M059J (cell line): ENCODE data around the gene GAPDHS. TPM values are rescaled to one million over a fixed set of nuclear protein-coding genes. Genes with fewer than 3 reads are reported as not detected.

Source experiments
- DNase-seq: peaks from one replicate; pipeline ENCODE4 v3.0.0-alpha.2; 2012; ENCODE audit warnings: low read depth
- total RNA-seq: library from RNA; depleted of rRNA; stranded (reverse); fragments of >200 nt; shearing (Covaris generic); gene quantifications from 2 replicates; pipeline ENCODE4 v1.2.3, GENCODE V29; 2014

The GAPDHS gene
- total RNA-seq, 1 experiment from 2014 or later = not detected

GRCh38 chr19:35510626-35510964 lies 22.7 kb upstream of the GAPDHS start:
- no peak for DNase-seq

- no peak for DNase-seq
Measured at GRCh38 chr19:35511337-35511736, 21.9 kb upstream of the GAPDHS start.

DNA sequence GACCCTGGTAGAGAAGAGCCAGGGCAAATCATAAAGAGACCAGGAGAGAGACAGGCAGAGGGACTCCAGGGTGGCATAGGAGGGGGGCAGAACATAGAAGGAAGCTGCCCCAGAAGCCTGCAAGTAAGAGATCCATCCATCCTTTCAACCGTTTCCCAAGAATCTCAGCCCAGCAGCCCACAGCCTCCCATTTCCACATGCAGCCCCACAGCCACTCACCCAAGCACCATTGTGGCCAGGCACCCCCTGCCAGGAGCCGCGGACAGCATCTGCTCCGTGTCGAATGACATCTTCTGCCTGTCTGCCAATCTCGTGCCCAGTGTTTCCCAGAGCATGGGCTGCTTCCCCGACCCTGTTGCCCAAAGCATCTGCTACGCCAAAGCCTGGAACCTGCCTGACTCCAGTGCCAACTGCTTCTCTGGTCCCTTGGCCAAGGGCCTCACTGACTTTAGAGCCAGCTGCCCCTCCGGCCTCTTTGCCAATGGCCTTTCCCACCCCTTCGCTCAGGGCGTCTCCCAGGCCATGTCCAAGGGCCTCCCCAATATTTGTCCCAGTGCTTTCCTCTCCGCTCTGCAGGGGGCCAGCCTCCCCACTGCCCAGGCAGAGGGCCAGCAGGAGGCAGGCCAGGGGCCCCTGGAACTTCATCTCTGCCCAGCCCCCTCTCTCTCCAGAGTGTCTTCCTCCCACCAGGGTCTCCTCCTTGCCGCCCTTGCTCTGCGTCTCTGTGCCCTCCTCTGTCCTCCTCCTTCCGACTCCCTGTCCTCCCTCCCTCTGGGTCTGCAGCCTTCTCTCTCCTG lies 20.2 kb upstream of the GAPDHS start:
- DNase-seq = no peak

- DNase-seq = peak; percentile 53
Measured at GRCh38 chr19:35513628-35514281, 19.5 kb upstream of the GAPDHS start, which contains the start of gene DMKN. Gene DMKN (minus strand): TSS chr19:35513649. CDS start chr19:35513475, 174 bp downstream.

DNA sequence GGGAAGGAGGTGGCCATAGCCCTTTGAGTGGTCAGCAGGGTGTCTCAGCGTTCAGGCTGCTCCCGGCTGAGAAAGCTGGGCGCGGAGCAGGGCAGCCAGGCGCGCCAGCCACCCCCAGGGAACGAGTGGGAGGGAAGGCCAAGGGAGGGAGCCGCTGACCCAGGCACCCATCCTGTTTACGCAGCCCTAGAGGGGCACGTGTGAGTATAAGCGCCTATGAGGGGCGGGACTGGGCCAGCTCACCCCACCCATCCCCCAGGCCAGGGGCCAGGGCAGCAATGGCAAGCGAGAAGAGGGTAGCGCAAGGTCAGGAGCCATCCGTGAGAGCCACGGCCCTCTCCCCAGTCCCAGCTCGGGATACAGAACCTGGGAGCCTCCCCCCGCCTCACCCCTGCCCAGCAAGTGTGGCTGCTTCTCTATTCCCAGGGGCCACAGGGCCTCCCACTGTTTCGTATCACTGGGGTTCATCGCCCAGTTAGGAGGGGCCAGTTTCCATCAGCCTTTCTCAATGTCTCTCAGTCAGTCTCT lies 18.9 kb upstream of the GAPDHS start:
- no peak for DNase-seq

GRCh38 chr19:35516310-35516709 lies 16.9 kb upstream of the GAPDHS start:
- no peak for DNase-seq

GRCh38 chr19:35517342-35517741 lies 15.9 kb upstream of the GAPDHS start:
- no peak for DNase-seq

- DNase-seq = peak; percentile 92
Measured at GRCh38 chr19:35518313-35518712, 14.9 kb upstream of the GAPDHS start.

- peak; percentile 24 for DNase-seq
Measured at GRCh38 chr19:35519291-35519690, 14.0 kb upstream of the GAPDHS start.

GRCh38 chr19:35521124-35521743 lies 12.0 kb upstream of the GAPDHS start:
- DNase-seq = no peak

GRCh38 chr19:35522745-35523327 lies 10.4 kb upstream of the GAPDHS start:
- no peak for DNase-seq

DNA sequence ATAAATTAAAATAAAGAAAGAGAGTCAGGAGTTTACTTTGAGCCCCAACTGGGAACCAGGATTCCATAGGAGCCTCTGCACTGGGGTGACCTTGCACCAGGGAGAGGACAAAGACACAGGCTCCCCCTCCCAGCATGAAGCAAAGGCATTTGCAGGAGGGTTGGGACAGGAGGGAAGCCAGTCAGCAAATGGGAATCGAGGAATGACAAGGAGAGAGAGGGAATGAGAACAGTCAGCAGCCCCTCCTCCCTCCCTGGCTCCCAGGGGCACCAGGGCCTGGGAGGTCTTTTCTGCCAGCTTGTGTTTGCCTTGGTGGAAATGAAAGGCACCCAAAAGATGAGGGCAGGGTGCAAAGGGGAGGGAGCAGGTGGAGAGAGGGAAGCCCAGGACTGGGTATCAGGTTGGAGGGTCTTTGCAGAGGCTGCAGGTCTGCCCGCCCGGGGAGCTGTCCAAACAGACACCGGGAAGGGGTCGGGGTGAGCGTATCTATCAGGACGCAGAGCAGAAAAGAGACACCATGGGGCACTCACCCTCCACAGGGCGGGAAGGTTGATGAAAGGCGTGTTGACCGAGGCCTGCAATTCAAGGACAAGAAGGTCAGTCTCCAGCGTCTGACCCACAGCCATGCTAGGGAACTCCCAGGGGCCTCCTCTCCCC lies 8.9 kb upstream of the GAPDHS start:
- DNase-seq = no peak

- no peak for DNase-seq
Measured at GRCh38 chr19:35525873-35526272, 7.4 kb upstream of the GAPDHS start.

DNA sequence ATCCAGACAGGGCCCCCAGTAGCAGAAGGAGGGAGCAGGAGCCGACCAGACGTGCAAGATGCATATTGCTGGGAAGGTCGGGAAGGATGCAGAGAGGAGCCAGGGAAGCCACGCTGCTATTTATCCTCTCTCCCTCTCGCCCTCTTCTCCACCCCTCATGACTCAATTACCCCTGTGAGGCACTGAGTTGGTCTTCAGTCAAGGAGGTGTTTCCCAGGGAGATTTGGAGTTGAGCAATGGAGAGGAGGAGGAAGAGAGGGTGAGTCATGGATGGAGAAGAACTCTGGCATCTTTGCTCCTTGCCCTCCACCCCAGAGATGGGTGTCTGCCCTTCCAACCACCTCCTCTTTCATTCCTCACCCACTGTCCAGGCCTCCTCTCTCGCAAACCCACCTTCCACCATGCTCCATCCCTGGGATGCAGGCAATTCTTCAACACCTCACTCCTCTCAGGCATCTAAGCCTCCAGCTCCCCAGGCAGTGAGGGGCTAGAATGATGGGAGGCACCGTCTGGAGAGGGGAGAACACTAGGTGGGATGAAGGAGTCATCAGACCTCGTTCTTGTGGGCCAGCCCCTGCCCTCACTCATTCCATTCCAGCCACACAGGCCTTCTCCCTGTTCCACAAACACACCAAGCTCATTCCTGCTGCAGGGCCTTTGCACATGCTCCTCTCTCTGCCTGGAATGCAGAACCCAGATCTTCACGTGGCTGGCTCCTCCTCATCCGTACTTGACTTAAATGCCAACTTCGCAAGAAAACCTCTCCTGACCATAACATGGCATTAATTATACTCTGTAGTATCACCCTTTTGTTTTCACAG lies 4.8 kb upstream of the GAPDHS start, which contains the start of gene SBSN:
Gene SBSN, minus strand, starts transcription at position 94 of the 821 bp plus-strand sequence. Its CDS starts 30 bp downstream, at position 64.
- peak; percentile 57 for DNase-seq

- no peak for DNase-seq
Measured at GRCh38 chr19:35529241-35530218, 3.7 kb upstream of the GAPDHS start.

DNA sequence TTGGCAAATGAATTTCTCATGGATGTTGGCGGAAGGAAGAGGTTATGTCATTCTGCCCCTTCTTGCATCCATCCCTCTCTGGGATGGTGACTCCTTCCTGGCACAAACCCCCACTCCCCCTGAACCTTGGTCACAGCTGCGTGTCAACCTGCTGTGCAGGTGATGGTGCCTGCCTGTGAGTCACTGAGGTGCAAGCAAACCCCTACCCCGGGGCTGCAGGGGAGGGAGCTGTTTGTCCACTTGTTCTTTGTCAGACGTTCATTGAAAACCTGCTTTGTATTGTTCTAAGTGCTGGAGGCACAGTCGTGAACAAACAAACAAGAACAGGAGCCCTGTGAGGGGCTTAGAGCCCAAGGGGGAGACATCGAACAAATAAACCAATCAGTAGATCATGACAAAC lies 2.0 kb upstream of the GAPDHS start:
- DNase-seq = no peak

DNA sequence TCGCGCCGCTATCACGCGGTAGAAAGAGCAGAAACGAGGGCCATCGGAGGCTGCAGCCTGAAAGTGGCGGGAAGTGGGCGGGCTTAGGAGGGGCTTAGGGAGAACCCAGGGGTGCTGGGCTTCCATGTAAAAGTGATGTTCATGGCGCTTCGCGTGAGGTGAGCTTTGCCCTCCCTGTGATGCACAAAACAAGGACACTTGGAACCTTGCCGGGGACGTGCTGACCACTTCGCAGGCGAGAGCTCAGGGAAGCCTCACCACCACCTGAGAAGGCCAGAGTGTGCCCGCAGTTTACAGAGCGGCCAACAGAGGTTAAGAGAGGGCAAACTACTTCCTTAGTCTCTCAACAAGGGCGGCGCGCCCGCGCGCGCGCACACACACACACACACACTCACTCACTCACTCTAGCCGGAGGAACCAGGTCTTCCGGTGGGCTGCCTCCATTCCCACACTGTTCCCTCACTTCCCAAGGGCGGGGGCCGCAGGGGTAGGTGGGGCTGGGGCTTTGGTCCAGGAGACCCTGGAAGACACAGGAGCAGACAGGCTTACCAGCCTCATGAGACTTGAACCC lies 651 bp downstream of the GAPDHS start:
- no peak for DNase-seq

DNA sequence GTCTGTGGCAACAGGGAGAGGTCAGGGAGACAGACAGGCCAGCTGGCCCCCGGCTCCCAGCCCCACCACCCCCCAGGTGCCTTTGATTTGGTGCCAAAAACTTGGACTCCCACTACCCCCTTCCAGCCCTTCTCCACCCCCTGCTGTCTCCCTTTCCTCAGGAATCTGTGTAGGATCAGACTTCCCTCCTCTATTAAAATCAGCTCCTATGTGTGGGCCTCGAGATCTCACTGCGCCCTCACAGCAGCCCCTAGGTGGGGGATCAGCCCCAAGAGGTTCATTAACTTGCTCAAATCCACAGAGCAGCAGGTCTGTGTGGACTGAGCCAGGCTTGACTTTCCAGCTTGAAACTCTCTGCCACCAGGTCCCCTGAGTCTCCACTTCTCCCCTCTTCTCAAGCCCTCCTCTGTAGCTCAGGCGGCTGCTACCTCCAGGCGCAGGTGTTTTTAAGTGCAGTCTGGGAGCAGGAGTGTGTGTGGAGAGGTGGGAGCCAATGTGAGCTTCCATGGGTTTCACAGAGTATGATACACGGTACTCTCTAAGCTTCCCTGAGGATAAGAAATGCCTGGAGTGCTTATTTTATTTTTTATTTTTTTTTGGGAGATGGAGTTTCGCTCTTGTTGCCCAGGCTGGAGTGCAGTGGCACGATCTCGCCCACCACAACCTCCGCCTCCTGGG lies 1.7 kb downstream of the GAPDHS start:
- DNase-seq = no peak

GRCh38 chr19:35539314-35539713 lies 6.1 kb downstream of the GAPDHS start:
- no peak for DNase-seq
